Measurements from ENCODE around the gene CLDN22.

CLDN22 gene

GRCh38 chr4:183353557-183353956 is 33.5 kb upstream of the CLDN22 start:
- no peak for TF ChIP-seq CTCF (IDR thresholded peaks at IDR 0.05; ENCODE audit: low read depth, low read length)
- H3K4me3 ChIP-seq (ENCODE audit: low read depth, low read length), result no peak overlapping the region

- TF ChIP-seq CTCF (IDR thresholded peaks at IDR 0.05; ENCODE audit: low read depth, low read length), result no peak
- no peak overlapping the region for H3K4me3 ChIP-seq (ENCODE audit: low read depth, low read length)
Measured at GRCh38 chr4:183352546-183352945, 32.5 kb upstream of the CLDN22 start.

- no peak for TF ChIP-seq CTCF (IDR thresholded peaks at IDR 0.05; ENCODE audit: low read depth, low read length)
- H3K4me3 ChIP-seq (ENCODE audit: low read depth, low read length), result no peak overlapping the region
Measured at GRCh38 chr4:183350317-183351071, 30.4 kb upstream of the CLDN22 start.

GRCh38 chr4:183349673-183350072 is 29.6 kb upstream of the CLDN22 start:
- no peak overlapping the region for H3K4me3 ChIP-seq (ENCODE audit: low read depth, low read length)
- no peak for TF ChIP-seq CTCF (IDR thresholded peaks at IDR 0.05; ENCODE audit: low read depth, low read length)

- H3K4me3 ChIP-seq (ENCODE audit: low read depth, low read length), result no peak overlapping the region
- TF ChIP-seq CTCF (IDR thresholded peaks at IDR 0.05; ENCODE audit: low read depth, low read length), result no peak
Measured at GRCh38 chr4:183348706-183349659, 28.9 kb upstream of the CLDN22 start.

GRCh38 chr4:183348136-183348535 is 28.1 kb upstream of the CLDN22 start:
- TF ChIP-seq CTCF (IDR thresholded peaks at IDR 0.05; ENCODE audit: low read depth, low read length), result no peak
- H3K4me3 ChIP-seq (ENCODE audit: low read depth, low read length), result no peak overlapping the region

- no peak overlapping the region for H3K4me3 ChIP-seq (ENCODE audit: low read depth, low read length)
- TF ChIP-seq CTCF (IDR thresholded peaks at IDR 0.05; ENCODE audit: low read depth, low read length), result no peak
Measured at GRCh38 chr4:183347566-183347965, 27.5 kb upstream of the CLDN22 start.
